Activated T-cell treated with anti-CD3 and anti-CD28 coated beads for 4 hours (primary cell): ENCODE results near the gene IBA57.

Experiments used
- DNase-seq: peaks from one replicate; pipeline ENCODE4 v3.0.0-alpha.2; 2020

IBA57 gene

DNA sequence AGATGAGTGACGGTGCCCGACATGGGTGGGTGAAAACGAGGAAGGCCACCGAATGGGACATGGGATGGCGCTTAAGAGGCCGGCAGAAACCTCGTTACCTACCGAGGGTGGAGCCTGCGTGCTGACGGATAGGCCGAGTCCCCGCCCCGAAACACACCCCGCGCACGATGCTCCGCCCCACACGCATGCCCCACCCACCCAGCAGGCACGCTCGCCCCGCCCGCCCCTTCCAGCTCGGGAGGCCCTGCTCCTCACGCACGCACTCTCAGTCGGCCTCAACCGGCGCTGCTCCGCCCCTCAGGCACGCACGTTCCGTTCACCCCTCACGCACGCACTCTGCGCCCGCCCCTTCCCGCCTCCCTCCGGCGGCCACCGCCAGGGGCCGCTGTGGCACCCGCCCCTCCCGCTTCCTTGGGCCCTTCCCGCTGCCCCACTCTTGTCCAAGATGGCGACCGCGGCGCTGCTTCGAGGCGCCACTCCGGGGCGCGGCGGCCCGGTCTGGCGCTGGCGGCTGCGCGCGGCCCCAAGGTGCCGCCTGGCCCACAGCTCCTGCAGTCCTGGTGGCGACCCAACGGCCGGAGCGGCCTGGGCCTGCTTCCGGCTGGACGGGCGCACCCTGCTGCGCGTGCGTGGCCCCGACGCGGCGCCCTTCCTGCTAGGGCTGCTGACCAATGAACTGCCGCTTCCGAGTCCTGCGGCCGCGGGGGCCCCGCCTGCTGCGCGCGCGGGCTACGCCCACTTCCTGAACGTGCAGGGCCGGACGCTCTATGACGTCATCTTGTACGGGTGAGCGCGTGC, at the start of gene IBA57:
Gene IBA57 (plus strand): TSS at position 433 of the 798 bp plus-strand sequence. CDS start 13 bp downstream, at position 446.
- DNase-seq = peak; percentile 99

DNA sequence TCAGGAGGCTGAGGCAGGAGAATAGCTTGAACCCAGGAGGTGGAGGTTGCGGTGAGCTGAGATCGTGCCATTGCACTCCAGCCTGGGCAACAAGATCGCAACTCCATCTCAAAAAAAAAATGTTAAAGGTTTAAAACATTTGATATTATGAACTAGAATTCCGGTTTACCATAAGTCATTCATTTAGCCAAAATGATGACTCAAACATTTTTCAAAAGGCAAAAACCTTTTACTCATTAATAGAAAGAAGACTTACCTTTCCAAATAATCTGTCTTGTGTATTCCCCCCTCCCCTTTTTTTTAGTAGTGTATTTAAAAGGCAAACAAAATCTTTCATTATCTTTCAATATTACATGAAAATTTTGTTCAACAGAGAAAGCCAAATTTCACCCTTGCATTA, 48.3 kb upstream of the IBA57 start:
- DNase-seq = no peak

DNA sequence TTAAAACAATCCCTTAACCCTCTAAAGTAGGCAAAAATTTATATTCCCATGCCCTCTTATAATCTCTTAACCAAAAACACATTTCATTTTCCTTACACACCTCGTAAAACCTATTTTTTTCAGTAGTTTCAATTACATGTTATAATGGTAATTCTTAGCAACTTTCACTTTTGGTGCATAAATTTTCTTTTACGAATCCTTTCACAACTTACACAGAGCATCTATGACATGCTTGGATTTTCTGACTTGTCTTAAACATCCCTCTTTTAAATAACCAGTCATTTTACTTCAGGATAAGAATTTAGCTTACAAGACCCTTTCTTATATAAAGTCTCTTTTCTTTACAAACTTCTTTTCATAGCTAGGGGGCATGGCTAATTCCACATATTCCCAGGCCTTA, 47.6 kb upstream of the IBA57 start:
- no peak for DNase-seq

DNA sequence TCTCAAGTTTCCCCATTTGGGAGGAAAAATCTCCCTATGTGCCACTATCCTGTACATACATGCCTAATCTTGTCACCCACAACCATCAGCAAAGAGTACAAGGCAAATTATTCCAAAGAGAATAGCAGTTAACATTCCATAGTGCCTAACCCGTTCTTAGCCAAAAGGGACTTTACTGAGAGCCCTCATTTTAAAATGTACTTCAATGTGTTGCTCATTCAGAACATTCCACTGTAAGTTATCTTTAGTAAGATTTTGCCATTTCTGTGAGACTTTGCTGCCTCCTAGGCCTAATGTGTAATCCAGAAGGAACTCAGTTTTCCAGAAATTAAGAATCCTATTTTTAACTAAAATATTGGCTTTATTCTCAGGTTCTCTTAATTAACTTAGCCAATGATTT, 45.3 kb upstream of the IBA57 start:
- DNase-seq = no peak

DNA sequence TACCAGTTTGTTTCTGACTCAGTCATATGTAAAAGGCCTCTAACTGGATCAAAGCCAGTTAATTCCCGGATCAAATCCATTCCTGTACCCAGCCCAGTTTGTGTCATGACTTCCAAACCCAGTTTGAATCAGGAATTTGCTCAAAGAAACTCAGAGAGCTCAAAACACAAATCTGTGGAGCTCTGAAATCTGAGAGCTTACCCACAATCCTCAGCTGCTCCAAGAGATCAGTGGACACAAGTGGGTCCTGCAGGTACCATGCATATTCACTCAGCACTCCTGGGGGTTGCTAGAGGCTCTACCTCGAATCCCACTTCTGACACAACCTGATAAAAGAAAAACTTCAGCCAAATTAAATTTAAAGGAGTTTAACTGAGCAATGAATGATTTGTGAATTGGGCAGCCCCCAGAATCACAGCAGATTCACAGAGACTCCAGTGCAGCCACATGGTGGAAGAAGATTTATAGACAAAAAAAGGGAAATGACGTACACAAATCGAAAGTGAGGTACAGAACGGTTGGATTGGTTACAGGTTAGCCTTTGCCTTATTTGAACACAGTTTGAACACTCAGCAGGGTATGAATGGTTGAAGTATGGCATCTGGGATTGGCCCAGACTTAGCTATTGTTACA, 44.6 kb upstream of the IBA57 start:
- DNase-seq = no peak

DNA sequence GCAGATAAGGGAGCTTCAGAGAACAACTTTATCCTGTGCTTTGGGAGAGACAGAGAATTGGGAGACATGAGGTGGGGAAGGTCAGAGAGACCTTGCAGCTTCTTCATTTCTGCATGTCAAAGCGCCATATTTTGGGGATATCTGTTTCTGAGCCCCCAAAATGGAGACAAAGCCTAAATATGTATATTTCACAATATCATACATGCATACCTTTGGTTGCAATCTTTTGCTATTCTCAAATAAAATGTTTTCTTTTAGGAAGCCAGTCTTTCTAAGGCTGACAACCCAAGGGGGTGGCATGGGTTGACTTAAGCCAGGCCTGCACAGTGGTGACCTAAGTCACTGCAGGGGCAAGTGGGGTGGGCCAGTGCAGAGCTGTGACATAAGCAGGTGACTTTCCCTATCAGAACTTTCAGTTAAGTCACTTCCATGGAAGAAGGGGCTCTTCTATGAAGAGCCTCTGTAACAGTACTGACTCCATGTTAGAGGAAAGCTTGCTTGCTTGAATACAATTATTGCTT, 42.6 kb upstream of the IBA57 start:
- DNase-seq = no peak

DNA sequence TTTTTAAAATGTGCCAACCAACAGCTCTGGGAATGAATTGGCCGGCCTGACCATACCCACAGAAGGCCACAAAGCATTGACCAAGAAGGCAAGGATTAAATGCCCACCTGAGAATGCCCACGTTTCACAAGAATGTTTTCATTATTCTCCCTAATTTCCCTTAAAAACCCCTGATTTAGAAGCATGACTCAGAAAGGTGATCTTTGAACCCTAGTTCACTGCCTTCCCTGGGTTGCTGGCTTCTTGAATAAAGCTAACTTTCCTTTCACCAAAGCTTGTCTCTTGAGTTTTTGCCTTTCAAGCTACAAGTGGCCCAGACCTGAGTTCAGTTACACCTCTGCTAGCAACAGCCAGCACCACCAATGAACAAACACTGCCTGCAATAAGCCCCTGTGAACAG, 42.1 kb upstream of the IBA57 start:
- no peak for DNase-seq

DNA sequence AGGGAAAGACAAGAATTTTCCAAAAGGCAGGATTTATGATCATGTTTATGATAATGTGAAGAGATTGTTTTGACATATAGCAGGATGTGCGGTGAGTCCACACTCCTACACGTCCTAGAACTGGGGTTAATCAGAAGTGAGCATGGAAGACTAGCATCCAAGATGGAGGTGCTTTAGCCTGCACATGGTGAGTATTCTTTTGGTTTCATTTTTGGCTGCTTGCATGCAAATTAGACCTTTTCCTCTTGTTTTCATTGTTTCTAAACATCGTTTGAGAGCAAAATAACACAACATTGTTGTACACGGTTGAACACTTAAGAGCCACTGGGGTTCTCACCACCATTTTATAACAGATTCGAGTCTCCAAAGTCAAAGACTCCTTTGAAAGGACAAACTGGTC, 40.4 kb upstream of the IBA57 start:
- DNase-seq = no peak

DNA sequence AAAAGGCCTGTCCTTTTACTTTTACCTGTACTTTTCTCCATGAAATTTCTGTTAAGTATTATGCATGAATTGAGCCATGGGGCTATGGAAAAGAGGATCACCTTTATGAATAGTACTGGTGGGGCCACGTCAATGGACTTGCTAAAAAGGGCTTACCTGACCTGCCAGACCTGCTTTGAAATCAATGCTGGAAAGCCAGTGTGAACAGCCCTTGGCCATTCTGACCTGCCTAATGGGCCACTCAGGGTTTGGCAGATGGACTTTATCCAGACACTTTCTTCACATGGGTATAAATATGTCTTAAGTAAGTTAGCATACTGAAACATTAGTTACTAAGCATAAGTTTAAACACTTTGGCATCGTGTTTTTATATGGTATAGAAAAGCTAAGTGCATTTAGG, 33.8 kb upstream of the IBA57 start:
- DNase-seq = no peak

DNA sequence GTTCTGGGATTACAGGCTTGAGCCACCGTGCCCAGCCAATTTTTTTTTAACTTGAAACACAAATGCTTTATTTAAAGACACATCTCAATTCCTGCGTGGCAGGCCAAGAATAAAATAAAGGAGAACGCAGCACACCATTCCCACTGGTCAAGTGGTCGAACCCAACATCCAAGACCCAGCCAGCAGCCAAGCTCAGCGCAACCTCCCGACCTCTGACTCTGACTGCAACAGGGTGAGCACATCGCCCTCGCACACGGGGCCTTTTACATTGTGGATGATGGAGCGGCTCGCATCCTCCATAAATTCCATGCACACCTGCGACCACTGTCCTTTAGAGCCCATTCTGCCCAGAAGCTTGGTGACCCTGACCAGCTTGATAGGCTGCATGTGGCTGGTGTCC, 31.0 kb upstream of the IBA57 start:
- DNase-seq = no peak

DNA sequence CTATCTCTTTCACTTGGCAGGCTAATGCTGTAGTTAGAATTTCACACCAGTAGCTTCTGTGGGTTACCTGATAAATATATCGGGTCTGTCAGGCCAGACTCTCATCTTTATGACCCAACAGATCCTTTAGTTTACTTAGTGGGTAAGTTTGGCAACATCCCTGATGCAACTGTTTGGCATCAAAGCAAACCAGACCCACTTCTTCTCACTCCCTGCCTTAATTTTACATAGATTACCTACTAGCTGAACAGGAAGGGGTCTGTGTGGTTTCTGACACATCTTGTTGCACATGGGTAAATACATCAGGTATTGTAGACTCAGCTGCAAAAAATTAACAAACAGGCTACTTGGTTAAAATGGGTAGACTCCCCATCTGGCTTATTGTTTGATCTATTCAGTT, 28.7 kb upstream of the IBA57 start:
- DNase-seq = no peak

DNA sequence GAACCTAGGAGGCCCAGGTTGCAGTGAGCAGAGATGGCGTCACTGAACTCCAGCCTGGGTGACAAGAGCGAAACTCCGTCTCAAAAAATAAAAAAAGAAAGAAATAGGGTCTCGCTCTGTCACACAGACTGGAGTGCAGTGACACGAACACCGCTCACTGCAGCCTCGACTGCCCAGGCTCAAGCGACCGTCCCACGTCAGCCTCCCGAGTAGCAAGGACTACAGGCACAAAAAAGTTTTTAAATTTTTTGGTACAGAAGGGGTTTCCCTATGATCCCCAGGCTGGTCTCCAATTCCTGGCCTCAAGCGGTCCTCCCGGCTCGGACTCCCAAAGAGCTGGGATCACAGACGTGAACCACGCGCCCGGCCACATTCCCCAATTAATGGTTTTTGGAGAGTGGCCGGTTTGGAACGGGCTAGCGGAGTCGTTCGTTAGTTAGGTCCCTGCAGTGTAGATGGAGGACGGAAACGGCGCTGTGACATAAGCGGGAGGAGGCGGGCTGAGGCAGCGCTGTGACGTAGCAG, 26.1 kb upstream of the IBA57 start:
- DNase-seq = no peak

DNA sequence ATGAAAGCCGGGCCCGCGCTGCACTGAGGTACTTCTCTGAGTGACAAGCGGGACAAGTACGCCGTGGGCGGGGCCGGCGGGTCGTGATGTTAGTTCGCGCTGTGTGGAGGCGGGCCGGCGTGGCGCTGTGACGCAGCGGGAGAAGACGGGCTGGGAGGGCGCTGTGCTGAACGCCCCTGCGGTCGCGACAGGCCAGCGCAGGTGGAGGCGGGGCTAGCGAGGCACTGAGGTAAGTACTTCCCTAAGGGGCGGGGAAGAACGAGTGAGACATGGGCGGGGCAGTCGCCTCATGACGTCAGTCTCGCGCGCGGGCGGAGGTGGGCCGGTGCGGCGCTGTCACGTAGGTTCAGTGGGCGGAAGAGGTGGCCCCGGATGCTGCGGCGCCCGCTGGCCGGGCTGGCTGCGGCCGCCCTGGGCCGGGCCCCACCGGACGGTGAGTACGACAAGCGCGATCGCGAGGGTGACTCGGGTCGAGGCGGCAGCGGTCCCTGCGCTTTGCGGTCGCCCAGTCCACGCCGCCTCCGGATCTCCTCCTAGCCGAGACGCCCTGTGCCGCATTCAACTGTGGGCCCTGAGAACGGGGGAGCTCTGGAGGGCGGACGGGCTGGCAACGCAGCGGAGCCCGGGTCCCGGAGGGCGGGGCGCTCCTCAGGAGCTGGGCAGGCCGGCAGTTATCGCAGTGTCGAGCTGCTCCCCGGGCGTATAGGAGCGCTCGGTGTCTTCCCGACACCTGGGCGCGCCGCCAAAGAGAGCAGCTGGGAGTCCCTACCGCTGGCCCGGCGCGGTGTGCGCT, 25.5 kb upstream of the IBA57 start, which contains the start of gene GUK1:
Gene GUK1 (plus strand): TSS at position 349 of the 793 bp plus-strand sequence. CDS start 24 bp downstream, at position 373.
- DNase-seq = peak; percentile 99

DNA sequence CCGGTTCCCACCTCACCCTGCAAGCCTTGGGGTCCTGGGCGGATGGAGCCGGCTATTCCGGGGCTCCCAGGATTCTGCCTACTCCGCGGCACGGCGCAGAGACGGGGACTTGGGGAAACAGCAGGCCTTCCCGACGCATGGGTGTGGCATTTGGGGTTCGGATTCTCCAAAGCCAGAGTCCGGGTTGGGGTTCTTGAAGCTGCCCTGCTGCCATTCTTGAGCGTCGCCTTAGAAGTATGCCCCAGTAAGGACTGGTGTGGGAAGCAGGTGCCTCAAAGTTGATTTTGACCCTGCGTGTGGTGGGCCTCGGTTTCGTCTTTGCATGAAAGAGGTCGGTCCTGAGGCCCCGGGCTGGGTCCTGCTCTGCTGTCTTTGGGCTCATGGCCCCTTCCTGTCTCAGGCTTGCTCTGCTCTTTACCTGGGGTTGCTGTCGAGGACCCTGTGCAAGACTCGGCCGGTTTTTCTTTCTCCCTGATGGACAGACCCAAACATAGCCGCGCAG, 24.8 kb upstream of the IBA57 start:
- DNase-seq = no peak

DNA sequence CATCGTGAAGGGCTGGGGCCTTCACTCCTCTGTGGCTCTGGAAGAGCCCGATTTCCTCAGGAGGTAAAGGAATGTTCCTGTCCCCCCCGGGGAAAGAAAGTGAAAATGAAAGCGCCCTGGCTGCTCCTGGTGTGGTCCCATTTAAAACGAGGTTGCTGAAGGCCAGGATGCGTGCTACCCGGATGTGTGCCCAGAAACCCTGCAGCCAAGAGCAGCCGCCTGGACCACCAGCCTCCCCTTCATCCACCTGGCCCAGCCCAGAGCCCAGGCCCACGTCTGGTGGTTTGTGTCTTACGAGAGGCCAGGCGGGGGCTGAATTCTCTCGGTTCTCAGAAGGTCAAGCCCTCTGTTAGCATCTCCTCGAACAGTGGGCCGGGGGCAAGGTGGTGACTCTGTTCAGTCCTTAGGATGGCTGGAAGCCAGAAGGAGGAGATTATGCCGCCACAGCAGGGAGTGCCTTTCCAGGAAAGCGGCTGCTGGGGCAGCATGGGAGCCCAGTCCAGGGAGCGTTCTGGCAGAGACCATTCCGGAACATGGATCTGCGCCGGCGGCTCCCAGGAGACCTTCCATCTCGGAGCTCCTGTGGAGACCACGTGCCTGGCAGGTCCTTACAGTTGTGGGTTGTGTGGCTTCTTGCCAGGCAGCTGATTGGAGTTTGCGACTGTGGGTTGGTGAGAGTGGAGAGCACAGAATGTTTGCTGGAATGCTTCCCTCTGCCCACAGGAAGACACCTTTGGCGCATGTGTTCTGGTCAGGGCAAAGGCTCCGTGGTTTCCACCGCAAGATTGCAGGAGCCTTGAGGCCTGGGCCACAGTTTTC, 24.2 kb upstream of the IBA57 start:
- DNase-seq = no peak

DNA sequence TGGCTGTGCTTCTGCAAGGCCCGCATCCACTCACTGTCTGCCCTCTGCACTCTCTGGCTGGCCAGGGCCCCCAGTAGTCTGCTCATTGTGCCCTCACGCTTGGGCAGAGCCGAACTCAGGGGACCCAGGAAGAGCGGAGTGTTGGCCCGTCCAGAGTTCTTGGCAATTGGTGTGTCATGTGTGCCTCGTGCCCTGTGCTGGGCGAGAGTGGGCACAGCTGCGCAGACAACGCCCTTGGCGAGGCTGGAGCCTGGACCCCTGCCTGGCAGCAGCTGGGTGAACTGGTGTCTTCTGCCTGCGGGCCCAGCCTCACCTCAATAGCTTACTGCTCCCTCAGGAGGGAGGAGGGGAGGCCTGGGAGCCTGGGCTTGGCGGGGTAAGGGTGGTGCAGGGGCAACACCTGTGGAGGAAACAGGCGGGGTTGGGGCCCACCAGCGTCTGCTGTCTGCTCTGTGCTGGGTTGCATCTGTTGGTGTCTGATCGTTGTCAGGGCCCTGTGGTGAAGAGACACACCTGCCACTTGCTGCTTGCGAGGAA, 23.4 kb upstream of the IBA57 start:
- no peak for DNase-seq

DNA sequence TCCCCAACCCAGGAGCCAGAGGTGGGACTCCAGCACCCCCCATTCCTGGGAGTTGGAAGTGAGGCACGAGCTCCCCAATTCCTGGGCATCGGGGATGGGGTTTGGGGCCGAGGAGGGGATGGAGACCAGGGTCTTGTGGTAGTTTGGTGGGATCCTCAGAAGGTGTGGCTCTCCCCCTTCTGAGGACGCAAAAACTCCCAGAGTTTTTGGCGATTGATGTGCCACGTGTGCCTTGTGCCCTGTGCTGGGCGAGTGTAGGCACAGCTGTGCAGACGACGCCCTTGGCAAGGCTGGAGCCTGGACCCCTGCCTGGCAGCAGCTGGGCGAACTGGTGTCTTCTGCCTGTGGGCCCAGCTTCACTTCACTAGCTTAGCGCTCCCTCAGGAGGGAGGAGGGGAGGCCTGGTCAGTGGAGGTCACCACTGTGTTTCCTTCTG, 22.9 kb upstream of the IBA57 start:
- DNase-seq = no peak

DNA sequence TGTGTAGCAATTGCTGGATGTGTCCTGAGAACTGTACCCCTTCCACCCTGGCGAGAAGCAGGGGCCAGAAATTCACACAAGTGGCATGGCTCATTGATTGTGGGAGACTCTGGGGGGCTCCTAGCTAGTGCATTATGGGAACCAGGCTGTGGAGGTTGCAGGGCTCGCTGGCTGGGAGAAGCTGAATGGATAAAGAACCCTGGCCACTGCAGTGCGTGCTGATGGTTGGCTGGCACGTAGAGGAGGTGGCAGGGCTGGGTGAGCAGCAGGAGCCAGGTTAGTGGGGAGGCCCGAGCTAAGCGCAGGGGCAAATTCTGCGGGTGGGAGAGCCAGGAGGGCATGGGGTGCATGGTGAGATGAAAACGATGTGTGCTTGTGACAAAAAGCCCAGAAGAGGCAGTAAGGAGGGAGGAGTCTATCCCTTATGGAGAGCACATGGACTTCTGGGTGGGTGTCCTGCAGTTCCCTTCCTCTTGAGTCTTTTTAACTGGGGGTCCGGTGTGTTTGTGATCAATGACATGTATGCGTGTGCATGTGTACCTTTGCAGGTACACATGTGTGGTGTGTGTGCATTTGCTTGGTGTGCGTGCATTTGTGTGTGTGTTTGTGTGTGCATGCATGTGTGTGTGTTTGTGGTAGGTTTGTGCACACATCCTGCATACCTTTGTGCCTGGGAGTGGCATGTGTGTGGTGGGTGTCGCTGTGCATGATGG, 22.0 kb upstream of the IBA57 start:
- DNase-seq = no peak

DNA sequence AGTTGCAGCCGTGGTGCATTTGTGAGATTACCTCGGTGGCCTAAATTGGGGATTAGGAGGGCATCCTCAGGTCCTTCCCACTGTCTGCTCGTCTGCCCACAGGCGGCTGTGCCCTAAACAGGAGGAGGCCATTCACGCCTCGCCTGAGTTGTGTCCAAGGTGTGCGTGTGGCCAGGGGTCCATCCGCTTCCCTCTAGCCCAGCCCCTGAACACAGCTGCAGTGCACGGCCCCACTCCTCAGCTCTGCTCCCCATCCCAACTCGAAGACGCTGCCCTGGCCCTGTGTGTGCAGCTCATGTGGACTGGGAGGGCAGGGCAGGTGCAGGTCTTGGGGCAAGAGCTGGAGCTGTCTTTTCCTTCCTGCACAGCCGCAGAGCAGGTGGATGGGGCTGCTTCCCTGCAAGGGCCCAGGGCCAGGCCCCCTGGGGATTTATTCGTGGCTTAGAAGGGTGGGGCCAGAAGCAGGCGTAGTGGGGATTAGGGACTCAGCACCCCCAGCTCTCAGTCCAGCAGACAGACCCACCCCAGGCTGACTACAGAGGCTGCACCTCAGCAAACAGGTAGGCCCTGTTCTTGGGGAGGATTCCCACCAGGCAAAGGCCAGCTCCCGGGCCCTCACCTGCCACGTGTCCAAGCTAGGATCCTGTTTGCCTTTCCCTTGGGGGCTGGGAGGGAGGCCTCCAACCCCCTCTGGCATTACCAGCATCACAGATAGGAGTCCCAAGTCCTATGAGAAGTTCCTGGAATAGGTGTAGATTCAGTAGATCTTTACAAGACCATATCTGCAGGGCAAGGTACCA, 21.2 kb upstream of the IBA57 start:
- no peak for DNase-seq

DNA sequence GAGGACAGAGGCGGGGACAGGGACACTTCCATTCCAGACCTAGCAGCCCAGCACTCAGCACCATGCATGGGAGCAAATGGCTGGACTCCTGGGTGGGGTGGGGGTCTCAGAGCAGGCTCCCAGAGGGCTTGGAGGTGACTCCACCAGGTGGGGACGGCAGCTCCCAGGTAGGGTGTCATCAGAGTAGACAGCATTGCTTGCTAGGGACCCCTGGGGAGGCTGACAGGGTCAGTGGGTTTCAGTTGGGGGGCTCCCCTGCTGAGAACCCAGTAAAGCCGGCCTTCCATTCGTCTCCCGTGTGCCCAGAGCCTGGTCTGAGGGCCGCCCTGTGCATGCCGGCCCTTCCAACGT, 20.6 kb upstream of the IBA57 start:
- no peak for DNase-seq
